Stimulated activated CD4-positive, alpha-beta T cell treated with anti-CD3 and anti-CD28 coated beads, Interleukin-1b, Interleukin-23, amount 100 ng/mL, for 48 hours (primary cell): ENCODE results near the gene ECI1.
"Not testable (repeated sequence)": the region's sequence is repeated elsewhere in the genome, so short reads cannot be mapped to it uniquely, and the experiment has no call there.

ENCODE experiments used
- DNase-seq: peaks from one replicate; pipeline ENCODE4 v3.0.0-alpha.2; 2020

Gene ECI1

DNA sequence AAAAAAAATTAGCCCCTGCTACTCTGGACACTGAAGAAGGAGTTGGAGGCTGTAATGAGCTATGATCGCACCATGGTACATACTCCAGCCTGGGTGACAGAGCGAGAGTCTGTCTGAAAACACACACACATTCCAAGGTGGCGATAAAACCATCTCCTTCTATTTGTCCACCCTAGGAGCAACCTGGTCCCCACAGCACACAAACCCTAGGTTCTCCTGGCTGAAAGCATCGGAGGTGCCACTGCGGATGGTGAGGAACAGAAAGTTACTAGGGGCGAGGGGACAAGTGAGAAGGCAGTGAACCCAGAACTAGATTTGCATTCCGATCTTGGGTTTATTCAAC is 1.4 kb upstream of the ECI1 start:
- DNase-seq, result no peak

- DNase-seq, result peak; percentile 50
Measured at GRCh38 chr16:2250652-2251295, 613 bp downstream of the ECI1 start.

DNA sequence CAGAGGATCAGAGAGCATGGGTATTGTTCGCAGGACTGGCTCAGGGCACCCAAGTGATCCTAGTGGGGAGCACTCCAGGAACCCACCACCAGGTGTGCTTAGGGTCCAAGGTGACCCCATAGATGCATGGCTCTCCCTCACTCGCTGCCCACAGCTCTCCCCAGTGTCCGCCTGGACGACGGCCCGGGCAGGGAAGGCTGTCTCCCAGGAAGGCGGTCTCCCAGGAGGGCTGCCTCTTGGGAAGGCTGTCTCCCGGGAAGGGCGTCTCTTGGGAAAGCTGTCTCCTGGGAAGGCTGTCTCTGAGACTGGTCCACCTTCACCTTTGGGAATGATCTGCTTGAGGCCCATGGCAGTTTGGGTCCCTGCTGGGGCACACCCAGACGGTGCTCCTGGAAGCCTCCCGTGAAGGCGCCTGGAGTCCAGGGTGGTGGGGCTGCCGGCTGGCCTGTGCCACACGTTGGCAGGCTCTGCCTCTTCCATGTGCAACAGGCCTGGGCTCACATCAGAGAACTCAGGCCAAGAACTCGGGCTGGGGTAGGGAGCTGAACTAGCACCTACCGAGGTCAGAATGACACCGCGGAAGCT is 5.0 kb downstream of the ECI1 start:
- DNase-seq, result no peak

- DNase-seq, result no peak
Measured at GRCh38 chr16:2244926-2245795, 6.2 kb downstream of the ECI1 start.

DNA sequence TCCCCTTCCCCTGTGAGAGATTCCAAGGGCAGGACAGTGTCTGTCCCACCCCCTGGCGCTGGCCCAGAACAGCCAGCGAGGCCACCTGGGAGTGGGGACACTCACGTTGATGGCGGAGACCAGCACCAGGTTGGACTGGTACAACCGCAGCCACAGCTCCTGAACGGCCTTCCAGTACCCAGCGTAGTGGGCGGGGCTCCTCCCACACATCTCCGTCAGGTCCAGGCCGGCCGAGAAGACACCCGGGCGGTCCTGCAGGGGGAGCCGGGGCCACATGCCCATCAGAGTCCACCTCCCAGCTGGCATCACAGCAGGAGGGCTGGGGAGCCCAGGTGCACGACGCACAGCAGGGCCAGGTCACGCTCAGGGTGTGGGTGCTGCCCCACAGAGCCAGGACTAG is 7.1 kb downstream of the ECI1 start:
- DNase-seq, result no peak

- no peak for DNase-seq
Measured at GRCh38 chr16:2243781-2244180, 7.6 kb downstream of the ECI1 start.

GRCh38 chr16:2243031-2243528 is 8.3 kb downstream of the ECI1 start:
- no peak for DNase-seq

DNA sequence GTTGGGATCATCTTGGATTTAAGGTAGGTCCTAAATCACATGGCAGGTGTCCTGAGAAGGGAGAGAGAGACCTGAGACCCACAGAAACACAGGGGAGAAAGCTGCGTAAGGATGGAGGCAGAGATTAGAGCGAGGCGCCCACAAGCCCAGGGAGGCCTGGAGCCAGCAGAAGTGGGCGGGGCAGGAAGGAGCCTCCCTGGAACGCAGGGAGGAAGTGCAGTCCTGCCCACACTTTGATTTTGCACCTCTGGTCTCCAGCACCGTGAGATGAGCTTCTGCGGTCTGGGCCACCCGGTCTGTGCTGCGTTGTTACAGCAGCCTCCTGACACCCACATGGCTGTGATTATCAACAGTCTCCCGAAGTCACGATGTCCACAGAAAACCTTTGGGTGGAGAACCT is 8.8 kb downstream of the ECI1 start:
- DNase-seq, result no peak

- not testable (repeated sequence) for DNase-seq
Measured at GRCh38 chr16:2240331-2240730, 11.1 kb downstream of the ECI1 start.

DNA sequence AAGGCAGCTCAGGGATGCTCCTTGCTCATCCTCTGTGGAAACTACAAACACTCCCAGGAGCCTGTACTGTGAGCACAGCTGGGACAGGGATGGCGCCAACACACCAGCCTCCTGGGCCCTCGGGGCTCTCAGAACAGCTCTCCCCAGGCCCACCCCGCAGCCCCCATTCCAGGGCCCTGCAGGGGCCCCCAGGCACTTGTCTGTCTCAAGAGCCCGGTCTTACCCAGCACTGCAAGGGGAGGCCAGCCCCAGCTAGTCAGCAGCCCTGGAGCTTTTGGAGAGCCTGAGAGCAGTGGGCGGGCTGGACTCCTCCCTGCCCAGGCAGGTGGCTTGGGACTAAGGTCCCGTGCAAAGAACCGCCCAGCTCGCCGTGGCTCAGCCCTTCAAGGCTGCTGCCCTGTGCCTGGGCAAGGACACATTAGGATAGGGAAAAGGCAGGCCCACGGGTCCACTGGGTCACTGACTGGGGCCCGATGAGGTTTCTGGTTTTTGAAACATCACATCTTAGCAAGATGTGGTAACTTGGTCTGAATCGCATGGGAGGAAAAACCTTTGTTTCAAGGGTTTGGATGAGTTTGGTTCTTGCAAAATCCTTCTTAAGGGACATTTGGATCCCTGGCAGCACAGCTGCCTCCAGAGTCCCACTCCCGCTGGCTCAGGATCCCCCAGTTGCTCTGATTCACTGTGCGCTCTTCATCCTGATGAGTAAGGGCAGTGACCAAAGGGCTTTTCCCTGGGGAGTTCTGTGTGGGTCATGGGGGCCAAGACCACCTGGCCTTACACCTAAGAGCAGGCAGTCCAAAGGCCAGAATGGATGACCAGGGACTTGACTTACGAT is 12.3 kb downstream of the ECI1 start:
- DNase-seq, result no peak

DNA sequence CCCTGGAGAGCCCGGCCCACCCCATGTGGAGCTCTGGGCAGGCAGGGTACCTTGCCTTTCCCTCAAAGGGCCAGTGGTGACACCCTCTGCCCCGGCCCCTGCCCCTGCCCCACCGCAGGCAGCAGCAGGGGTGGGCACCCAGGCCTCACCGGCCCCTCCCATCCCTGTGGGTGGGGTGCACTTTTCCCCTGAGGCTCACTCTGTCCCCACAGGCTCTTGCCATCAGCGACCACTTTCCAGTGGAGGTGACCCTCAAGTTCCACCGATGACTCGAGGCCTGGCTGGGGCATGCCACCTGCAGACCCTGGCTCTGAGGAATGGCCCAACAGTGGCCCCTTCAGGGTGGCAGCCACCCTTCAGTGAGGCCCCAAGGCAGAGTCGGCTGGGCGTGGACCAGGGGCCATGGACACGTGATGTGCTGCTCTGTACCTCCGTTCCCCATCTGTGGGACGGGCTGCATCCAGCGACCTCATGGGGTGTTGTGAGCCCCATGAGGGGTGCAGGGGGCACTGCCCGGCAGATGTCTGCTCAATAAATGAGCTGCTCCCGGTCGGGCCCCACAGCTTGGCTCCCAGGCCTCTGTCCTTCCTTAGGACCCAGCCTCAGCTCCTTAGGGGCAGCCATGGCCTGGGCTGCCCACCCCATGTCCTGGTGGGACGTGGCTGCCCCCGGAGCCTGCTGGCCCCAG is 13.1 kb downstream of the ECI1 start:
- no peak for DNase-seq

- DNase-seq, result no peak
Measured at GRCh38 chr16:2237493-2238149, 13.8 kb downstream of the ECI1 start.

GRCh38 chr16:2237102-2237482 is 14.3 kb downstream of the ECI1 start:
- no peak for DNase-seq

DNA sequence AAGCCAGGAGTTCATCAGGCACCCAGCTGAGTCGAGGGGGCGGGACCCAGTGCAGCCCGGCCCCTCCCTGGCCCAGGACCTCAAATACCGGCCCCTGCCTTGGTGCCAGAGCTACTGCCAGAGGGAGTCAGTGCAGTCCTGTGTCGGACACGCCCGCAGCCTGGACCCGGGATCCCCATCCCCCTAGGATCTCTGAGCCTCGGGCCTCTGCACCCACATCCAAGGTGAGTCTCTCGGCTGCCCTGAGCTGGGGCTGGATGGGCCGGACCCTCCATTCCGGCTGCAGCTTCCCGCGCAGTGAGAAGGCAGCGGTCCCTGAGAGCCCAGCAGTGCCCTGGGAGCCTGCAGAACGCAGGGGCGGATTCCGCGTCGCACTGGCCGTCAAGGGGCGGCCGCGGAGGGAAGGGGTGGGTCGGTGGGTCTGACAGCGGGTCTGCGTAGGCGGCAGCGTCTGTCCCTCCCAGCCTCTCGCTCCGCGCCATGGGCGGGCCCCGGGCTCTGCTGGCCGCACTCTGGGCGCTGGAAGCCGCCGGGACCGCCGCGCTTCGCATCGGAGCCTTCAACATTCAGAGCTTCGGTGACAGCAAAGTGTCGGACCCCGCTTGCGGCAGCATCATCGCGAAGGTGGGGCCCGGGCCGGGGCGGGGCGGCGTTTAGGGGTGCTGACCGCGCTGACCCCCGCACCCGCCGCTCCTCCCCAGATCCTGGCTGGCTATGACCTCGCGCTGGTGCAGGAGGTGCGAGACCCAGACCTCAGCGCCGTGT is 14.9 kb downstream of the ECI1 start, which contains the start of gene DNASE1L2:
Gene DNASE1L2 (plus strand): TSS at position 108 of the 765 bp plus-strand sequence. CDS start 373 bp downstream, at position 481.
- no peak for DNase-seq

GRCh38 chr16:2235695-2236336 is 15.6 kb downstream of the ECI1 start:
- no peak for DNase-seq

DNA sequence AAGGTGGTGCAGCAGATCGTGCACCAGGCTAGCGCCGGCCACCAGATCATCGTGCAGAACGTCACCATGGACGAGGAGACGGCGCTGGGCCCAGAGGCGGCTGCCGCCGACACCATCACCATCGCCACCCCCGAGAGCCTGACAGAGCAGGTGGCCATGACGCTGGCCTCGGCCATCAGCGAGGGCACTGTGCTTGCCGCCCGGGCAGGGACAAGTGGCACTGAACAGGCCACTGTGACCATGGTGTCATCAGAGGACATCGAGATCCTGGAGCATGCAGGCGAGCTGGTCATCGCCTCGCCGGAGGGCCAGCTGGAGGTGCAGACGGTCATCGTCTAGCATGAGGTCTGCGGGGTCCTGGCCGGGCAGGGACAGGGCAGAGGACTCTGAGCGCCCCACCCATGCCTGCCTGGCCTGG is 16.1 kb downstream of the ECI1 start:
- DNase-seq, result no peak

DNA sequence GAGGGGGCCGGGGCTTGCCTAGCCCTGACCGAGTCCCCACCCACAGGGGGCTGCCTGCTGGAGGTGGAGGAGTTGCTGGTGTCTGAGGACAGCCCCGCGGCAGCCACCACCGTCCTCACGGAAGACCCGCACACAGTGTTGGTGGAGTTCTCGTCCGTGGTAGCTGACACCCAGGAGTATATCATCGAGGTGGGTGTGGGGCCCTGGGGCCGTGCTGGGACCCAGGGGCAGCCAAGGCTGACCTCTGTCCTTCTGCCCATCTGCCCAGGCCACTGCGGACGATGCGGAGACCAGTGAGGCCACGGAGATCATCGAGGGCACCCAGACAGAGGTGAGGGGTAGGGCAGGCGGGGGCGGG is 16.6 kb downstream of the ECI1 start:
- no peak for DNase-seq

DNA sequence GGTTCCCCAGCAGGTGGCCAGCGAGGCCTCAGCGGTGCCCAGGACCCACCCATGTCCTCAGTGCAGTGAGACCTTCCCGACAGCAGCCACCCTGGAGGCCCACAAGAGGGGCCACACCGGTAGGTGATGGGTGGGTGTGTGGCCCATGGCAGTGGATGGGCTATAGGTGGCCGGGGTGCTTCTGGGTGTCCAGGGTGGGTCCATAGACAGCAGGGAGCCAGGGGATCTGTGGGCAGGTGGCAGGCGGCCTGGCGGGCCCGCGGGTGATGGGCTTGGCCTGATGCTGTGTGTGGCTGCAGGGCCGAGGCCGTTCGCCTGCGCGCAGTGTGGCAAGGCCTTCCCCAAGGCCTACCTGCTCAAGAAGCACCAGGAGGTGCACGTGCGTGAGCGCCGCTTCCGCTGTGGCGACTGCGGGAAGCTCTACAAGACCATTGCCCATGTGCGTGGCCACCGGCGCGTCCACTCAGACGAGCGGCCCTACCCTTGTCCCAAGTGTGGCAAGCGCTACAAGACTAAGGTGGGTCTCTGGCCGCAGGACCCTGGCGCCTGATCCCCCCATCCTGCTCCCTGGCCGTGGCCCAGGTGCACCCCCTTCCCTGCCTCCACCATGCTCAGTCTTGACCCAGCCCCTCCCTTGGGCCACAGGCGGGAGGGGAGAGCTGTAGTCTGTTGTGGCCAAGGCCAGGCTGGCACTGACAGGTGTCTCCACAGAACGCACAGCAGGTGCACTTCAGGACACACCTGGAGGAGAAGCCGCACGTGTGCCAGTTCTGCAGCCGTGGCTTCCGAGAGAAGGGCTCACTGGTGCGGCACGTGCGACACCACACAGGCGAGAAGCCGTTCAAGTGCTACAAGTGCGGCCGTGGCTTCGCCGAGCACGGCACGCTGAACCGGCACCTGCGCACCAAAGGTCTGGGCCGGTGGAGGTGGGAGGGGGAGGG is 17.2 kb downstream of the ECI1 start:
- DNase-seq, result no peak

- DNase-seq, result no peak
Measured at GRCh38 chr16:2233046-2233775, 18.2 kb downstream of the ECI1 start.
